ENCODE data around the gene ZHX3.
"Not testable (repeated sequence)": the region's sequence is repeated elsewhere in the genome, so short reads cannot be mapped to it uniquely, and the experiment has no call there.

Gene ZHX3

GRCh38 chr20:41330343-41330720 is 12.8 kb upstream of the ZHX3 start:
- peak; percentile 79 for DNase-seq

- peak; percentile 99 for DNase-seq
Observed at GRCh38 chr20:41329435-41330342, 12.2 kb upstream of the ZHX3 start.

GRCh38 chr20:41327178-41327577 is 9.6 kb upstream of the ZHX3 start:
- DNase-seq, result no peak

- no peak for DNase-seq
Observed at GRCh38 chr20:41320976-41321375, 3.4 kb upstream of the ZHX3 start.

- DNase-seq, result no peak
Observed at GRCh38 chr20:41320441-41320840, 2.9 kb upstream of the ZHX3 start.

- DNase-seq, result no peak
Observed at GRCh38 chr20:41318271-41318649, 729 bp upstream of the ZHX3 start.

- DNase-seq, result peak; percentile 93
Observed at GRCh38 chr20:41316602-41317545, 657 bp downstream of the ZHX3 start.

GRCh38 chr20:41316051-41316450 is 1.5 kb downstream of the ZHX3 start:
- no peak for DNase-seq

GRCh38 chr20:41314386-41314785 is 3.1 kb downstream of the ZHX3 start:
- DNase-seq, result no peak

- DNase-seq, result not testable (repeated sequence)
Observed at GRCh38 chr20:41312009-41312408, 5.5 kb downstream of the ZHX3 start.

GRCh38 chr20:41309817-41310216 is 7.7 kb downstream of the ZHX3 start:
- DNase-seq, result peak; percentile 84

GRCh38 chr20:41308726-41309413 is 8.7 kb downstream of the ZHX3 start:
- peak; percentile 17 for DNase-seq

GRCh38 chr20:41308290-41308711 is 9.2 kb downstream of the ZHX3 start:
- DNase-seq, result peak; percentile 58

- no peak for DNase-seq
Observed at GRCh38 chr20:41307021-41307420, 10.5 kb downstream of the ZHX3 start.

- no peak for DNase-seq
Observed at GRCh38 chr20:41306061-41306727, 11.3 kb downstream of the ZHX3 start.

GRCh38 chr20:41304424-41305079 is 13.0 kb downstream of the ZHX3 start:
- no peak for DNase-seq

- no peak for DNase-seq
Observed at GRCh38 chr20:41304002-41304401, 13.5 kb downstream of the ZHX3 start.

- no peak for DNase-seq
Observed at GRCh38 chr20:41300886-41301285, 16.6 kb downstream of the ZHX3 start.

GRCh38 chr20:41300383-41300782 is 17.1 kb downstream of the ZHX3 start:
- no peak for DNase-seq

- DNase-seq, result peak; percentile 55
Observed at GRCh38 chr20:41299899-41300298, 17.6 kb downstream of the ZHX3 start.

- DNase-seq, result peak; percentile 27
Observed at GRCh38 chr20:41293269-41294037, 24.1 kb downstream of the ZHX3 start.

Measured in fibroblast of skin of abdomen (primary cell).